ENCODE measurements around the gene GBA3.

DNA sequence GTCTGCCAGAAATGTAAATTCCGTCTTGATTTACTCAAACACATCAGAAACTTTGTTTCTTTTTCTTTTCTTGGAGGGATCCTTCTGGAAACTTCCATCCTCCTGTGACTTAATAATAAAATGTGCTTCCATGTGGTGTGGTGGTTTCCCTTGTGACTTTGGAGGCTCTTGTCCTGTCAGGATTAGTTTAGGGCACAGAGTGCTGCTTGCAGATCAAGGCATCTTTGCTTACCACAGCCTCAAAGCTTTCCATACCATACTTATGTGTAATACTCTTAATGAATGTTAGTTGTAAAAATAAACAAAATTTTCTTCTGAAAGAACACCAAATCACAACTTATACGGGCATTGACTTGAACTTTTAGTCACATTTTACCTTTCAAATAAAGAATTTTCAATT is 27.4 kb downstream of the GBA3 start:
- TF ChIP-seq, protein P1, sequence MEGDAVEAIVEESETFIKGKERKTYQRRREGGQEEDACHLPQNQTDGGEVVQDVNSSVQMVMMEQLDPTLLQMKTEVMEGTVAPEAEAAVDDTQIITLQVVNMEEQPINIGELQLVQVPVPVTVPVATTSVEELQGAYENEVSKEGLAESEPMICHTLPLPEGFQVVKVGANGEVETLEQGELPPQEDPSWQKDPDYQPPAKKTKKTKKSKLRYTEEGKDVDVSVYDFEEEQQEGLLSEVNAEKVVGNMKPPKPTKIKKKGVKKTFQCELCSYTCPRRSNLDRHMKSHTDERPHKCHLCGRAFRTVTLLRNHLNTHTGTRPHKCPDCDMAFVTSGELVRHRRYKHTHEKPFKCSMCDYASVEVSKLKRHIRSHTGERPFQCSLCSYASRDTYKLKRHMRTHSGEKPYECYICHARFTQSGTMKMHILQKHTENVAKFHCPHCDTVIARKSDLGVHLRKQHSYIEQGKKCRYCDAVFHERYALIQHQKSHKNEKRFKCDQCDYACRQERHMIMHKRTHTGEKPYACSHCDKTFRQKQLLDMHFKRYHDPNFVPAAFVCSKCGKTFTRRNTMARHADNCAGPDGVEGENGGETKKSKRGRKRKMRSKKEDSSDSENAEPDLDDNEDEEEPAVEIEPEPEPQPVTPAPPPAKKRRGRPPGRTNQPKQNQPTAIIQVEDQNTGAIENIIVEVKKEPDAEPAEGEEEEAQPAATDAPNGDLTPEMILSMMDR (IDR thresholded peaks at IDR 0.05; ENCODE audit: extremely low read depth in 1 of 2, insufficient read depth in 1 of 2, low read depth in 1 of 2, low read length in 2 of 2) = no peak
- no peak for TF ChIP-seq POLR2AphosphoS5 (IDR thresholded peaks at IDR 0.05; ENCODE audit: insufficient read depth, low read depth, low read length)
- TF ChIP-seq JUN (IDR thresholded peaks at IDR 0.05; ENCODE audit: borderline replicate concordance, insufficient read depth, insufficient read length, low read depth) = no peak
- TF ChIP-seq POLR2A (IDR thresholded peaks at IDR 0.05; ENCODE audit: low read depth, low read length) = no peak
- TF ChIP-seq, protein P2, sequence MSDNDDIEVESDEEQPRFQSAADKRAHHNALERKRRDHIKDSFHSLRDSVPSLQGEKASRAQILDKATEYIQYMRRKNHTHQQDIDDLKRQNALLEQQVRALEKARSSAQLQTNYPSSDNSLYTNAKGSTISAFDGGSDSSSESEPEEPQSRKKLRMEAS (IDR thresholded peaks at IDR 0.05; ENCODE audit: insufficient read depth, insufficient read length) = no peak
- no peak for TF ChIP-seq EZH2 (IDR thresholded peaks at IDR 0.05; ENCODE audit: borderline replicate concordance, low read depth, low read length, severe bottlenecking)

All from endothelial cell of umbilical vein (primary cell).